Measurements from ENCODE around the gene POP5. TPM values are rescaled to one million over a fixed set of nuclear protein-coding genes. Genes with fewer than 3 reads are reported as not detected.

The POP5 gene
- total RNA-seq, 1 donor from 2014 or later: 36.5 TPM

Other genes starting within 250 kb of the POP5 start
- 9.7 TPM for gene MSI1, start 212.2 kb downstream of the POP5 start, total RNA-seq
- gene COX6A1, start 143.3 kb downstream of the POP5 start, total RNA-seq: 232 TPM
- 11.9 TPM for gene TRIAP1, start 135.0 kb downstream of the POP5 start, total RNA-seq
- 12.9 TPM for gene GATC, start 135.0 kb downstream of the POP5 start, total RNA-seq
- 38.6 TPM for gene SRSF9, start 111.7 kb downstream of the POP5 start, total RNA-seq
- 243 TPM for gene DYNLL1, start 85.3 kb downstream of the POP5 start, total RNA-seq
- gene COQ5, start 52.2 kb downstream of the POP5 start, total RNA-seq: 31.8 TPM
- gene RNF10, start 47.0 kb downstream of the POP5 start, total RNA-seq: 249 TPM
- 2.8 TPM for gene CABP1, start 59.2 kb upstream of the POP5 start, total RNA-seq
- 103 TPM for gene MLEC, start 105.7 kb upstream of the POP5 start, total RNA-seq
- 10.9 TPM for gene UNC119B, start 129.1 kb upstream of the POP5 start, total RNA-seq
- gene ACADS, start 144.4 kb upstream of the POP5 start, total RNA-seq: 58.4 TPM

Measured in cardiac septum (tissue), 1 donor.